ENCODE measurements around the gene TRIM2.

The TRIM2 gene

GRCh38 chr4:153322791-153323190 lies 118.5 kb downstream of the TRIM2 start:
- TF ChIP-seq CTCF (IDR thresholded peaks at IDR 0.05; ENCODE audit: insufficient read depth, low read depth, low read length, missing control alignments): no peak
- DNase-seq (ENCODE audit: low read depth): no peak

DNA sequence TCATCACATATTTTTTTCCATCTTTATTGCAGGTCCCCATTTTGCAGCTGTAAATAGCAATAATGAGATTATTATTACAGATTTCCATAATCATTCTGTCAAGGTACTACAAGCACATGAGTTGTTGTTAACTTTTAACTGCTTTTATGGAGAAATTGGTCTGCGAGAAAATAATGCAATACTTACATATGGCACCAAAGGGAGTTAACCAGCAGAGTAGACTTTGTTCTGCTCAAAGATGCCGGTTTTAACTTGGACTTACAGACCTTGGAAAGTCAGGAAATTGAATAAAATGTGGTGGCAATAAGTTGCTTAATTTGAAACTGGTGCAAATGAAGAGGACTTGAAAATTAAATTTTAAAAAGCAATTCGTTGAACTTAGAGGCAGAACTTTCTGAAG lies 119.8 kb downstream of the TRIM2 start:
- TF ChIP-seq CTCF (IDR thresholded peaks at IDR 0.05; ENCODE audit: insufficient read depth, low read depth, low read length, missing control alignments): no peak
- no peak for DNase-seq (ENCODE audit: low read depth)
- H3K4me3 ChIP-seq (ENCODE audit: low read length): no peak overlapping the region

More at GRCh38 chr4:153322791-153323190, 118.5 kb downstream of the TRIM2 start:
- no peak overlapping the region for H3K4me3 ChIP-seq (ENCODE audit: low read length)

- TF ChIP-seq CTCF (IDR thresholded peaks at IDR 0.05; ENCODE audit: insufficient read depth, low read depth, low read length, missing control alignments): no peak
- no peak overlapping the region for H3K4me3 ChIP-seq (ENCODE audit: low read length)
- peak; percentile 25 for DNase-seq (ENCODE audit: low read depth)
These were observed 121.3 kb downstream of the TRIM2 start for GRCh38 chr4:153325558-153325957.

DNA sequence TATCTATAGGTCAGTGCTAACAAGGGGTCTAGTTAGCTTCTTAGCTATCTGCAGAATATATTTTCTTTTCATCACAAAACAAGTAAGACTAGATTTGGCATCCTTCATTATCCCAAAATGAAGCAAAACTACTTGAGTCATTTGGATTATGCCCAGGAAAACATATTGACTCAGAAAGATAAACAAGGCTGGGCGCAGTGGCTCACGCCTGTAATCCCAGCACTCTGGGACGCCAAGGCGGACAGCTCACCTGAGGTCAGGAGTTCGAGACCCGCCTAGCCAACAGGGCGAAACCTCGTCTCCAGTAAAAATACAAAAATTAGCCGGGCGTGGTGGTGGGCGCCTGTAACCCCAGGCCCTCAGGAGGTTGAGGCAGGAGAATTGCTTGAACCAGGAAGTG lies 122.3 kb downstream of the TRIM2 start:
- peak; percentile 84 for DNase-seq (ENCODE audit: low read depth)
- H3K4me3 ChIP-seq (ENCODE audit: low read length): no peak overlapping the region
- no peak for TF ChIP-seq CTCF (IDR thresholded peaks at IDR 0.05; ENCODE audit: insufficient read depth, low read depth, low read length, missing control alignments)

GRCh38 chr4:153327247-153327646 lies 123.0 kb downstream of the TRIM2 start:
- no peak overlapping the region for H3K4me3 ChIP-seq (ENCODE audit: low read length)
- no peak for DNase-seq (ENCODE audit: low read depth)
- TF ChIP-seq CTCF (IDR thresholded peaks at IDR 0.05; ENCODE audit: insufficient read depth, low read depth, low read length, missing control alignments): no peak

DNA sequence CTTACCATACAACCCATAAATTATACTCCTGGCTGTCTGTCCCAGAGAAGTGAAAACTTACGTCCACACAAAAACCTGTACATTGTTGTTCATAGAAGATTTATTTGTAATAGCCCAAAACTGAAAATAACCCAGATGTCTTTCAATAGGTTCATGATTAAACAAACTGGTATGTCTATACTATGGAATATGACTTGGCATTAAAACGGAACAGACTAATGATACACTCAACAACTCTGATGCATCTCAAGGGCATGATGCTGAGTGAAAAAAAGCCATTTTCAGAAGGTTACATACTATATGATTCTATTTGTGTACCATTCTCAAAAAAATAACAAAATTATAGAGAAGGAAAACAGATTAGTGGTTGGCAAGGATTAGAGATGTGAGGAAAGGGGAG lies 128.7 kb downstream of the TRIM2 start:
- TF ChIP-seq CTCF (IDR thresholded peaks at IDR 0.05; ENCODE audit: insufficient read depth, low read depth, low read length, missing control alignments): no peak
- no peak overlapping the region for H3K4me3 ChIP-seq (ENCODE audit: low read length)
- peak; percentile 40 for DNase-seq (ENCODE audit: low read depth)

DNA sequence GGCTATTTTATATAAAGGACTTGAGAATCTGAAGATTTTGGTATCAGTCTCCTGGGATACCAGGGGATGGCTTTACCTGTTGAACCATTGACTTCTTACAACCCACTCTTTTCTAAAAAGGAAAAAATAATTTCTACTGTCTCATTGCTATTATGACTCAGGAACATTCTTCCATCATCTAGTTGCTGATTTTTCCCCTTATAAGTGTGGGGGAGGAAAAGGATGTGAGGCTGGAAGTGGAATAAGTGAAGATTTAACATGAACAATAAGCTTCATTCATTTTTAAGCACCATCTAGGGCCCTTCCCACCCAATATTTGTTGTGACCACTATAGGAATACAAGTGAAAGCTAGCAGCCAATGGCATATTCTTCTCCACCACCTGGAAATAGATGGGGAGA lies 129.6 kb downstream of the TRIM2 start:
- DNase-seq (ENCODE audit: low read depth): no peak
- no peak overlapping the region for H3K4me3 ChIP-seq (ENCODE audit: low read length)
- TF ChIP-seq CTCF (IDR thresholded peaks at IDR 0.05; ENCODE audit: insufficient read depth, low read depth, low read length, missing control alignments): no peak
